GM21619 (cell line): Measurements from ENCODE around the gene JPT1.
"Not testable (repeated sequence)": the region's sequence is repeated elsewhere in the genome, so short reads cannot be mapped to it uniquely, and the experiment has no call there.

Experiments used
- ATAC-seq: cut with Tn5 transposase; IDR thresholded peaks from one replicate; pipeline ENCODE4 v1.9.1; 2021; ENCODE audit not compliant: unreplicated experiment

Gene JPT1

DNA sequence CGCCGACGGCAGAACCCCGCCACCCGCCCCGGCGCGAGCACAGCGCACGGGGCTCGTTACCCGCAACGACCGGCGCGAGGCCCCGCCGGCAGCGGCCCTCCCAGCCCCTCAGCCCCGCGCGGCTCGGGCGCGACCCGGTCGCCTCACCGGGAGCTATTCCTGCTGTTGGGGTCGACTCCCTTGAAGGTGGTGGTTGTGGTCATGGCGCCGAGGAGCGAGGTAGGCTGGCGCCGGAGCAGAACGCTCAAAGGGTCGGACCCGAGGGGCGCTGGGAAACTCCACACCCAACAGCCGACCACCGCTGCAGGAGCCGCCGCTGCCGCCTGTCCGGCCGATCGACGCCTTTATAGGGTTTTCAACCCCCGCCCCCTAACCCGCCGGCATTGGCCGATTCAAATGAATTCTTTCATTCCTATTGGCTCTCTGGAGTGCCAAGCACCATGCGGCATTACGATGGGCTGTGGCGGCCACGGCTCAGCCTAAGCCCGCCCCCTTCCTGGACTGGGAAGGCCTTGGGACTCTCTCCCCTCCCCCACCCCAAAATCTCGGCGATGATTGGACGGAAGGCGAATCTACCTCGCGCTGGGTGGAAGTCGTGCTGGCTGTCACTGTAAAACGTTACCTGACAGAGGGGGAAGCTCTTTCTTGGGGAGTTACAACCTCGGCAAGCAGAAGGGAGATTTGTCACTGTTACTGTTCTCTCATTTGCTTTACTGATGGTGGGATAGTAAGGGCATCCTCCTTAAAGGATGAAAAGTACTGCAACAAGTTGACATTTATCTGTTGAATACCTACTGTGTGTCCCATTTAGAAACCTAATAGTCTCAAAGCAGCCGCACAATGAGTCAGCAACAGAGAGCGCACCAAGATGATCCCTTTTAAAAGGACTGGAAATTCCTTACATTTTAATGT, at the start of gene JPT1:
JPT1 (minus strand) TSS at position 318 of the 912 bp plus-strand sequence; CDS start at position 203, 115 bp downstream.
- peak; percentile 94 for ATAC-seq

DNA sequence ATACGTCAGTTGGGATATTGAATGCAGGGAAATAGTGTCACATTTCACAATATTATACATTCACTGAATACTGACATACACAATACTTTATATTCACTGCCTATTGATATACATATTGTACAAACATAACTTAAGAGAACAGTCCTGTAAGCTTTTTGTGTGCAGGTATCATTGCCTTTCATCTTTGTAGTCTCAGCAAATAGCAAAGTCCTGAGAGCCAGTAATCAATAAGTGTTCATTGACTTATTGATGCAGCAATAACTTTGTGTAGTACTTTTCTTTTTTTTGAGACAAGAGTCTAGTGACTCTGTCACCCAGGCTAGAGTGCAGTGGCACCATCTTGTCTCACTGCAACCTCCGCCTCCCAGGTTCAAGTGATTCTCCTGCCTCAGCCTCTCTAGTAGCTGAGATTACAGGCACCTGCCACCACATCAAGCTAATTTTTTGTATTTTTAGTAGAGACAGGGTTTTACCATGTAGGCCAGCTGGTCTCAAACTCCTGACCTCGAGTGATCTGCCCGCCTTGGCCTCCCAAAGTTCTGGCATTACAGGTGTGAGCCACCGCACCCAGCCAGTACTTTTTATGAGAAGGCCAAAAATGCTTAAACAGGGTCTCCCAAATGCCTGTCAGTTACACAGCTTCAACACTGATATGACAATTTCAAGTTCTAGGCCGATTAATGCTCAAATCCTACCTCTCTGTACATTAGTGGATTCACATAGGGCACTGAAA, 45.7 kb upstream of the JPT1 start:
- ATAC-seq: no peak

GRCh38 chr17:75194879-75195278, 40.6 kb upstream of the JPT1 start:
- no peak for ATAC-seq

- ATAC-seq: no peak
Measured at GRCh38 chr17:75191584-75191983, 37.3 kb upstream of the JPT1 start.

DNA sequence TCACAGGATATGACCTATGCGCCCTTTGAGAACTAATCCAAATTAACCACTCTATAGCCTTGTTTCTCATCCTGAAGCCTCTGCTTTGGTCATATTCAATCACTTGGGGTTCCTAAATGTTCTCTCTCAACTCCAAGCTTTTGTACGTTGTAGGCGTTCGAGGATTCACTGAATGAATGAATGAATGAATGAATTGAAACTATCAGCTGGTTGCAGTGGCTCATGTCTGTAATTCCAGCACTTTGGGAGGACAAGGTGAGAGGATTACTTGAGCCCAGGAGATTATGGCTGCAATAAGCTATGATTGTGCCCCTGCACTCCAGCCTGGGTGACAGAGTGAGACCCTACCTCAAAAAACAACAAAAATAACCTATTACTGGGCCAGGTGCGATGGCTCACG, 34.3 kb upstream of the JPT1 start:
- ATAC-seq: no peak

GRCh38 chr17:75183999-75184884, 29.9 kb upstream of the JPT1 start:
- no peak for ATAC-seq

DNA sequence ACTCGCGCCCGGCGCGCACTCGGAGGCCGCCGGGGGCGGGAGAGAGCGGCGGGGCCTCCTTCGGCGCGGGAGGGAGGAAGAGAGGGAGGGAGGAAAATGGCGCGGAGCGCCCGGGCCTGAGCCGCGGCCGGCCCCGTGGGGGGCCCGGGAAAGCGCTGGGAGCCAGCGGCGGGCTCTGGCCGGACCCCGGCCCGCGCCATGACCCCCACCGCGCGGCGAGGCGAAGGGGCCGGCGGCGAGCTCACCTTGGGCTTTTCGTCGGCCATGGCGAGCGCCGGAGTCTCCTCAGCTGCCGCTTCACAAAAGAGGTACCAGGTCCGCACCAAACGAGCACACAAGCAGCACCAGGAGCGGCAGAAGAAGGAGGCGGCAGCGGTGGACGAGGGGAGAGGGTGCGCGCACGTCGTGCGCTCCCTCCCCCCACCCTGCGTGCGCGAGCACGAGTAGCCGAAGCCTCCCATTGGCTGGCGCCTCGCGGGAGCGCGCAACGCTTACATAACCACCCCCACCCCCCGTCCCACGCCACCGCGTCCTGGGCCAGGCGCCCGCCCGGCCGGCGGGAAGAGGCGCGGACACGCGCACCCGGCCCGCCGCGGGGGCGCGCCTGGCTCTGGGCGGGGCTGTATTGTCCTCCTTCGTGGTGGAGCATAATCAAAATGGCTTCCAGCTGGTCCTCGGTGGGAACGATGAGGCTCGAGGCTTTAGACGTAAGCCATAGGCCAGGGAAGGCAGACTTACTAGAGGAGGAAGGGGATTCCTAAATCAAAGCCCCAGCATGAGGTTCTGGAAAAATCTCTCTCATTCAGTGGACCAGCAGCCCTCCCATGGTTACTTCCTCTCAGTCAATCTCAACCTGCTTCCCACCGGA, 28.5 kb upstream of the JPT1 start, which contains the start of gene SUMO2:
SUMO2 (minus strand) TSS at position 391 of the 868 bp plus-strand sequence; CDS start at position 266, 125 bp downstream.
- ATAC-seq: peak; percentile 75

DNA sequence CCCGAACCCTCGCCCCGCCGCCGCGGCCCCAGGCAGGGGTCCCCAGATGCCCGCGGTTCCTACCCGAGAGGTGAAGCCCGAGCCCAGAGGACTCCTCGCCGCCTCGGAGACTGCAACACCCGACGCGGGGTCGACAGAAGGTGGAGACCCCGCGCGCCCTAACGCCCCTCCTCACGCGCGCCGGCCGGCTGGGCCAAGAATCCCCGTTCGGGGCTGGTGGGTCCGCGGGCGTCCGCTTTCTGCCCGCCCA, 27.9 kb upstream of the JPT1 start:
- ATAC-seq: no peak

- ATAC-seq: peak; percentile 17
Measured at GRCh38 chr17:75181608-75182318, 27.5 kb upstream of the JPT1 start.

- no peak for ATAC-seq
Measured at GRCh38 chr17:75181110-75181509, 26.8 kb upstream of the JPT1 start.

GRCh38 chr17:75178453-75178852, 24.1 kb upstream of the JPT1 start:
- ATAC-seq: no peak

GRCh38 chr17:75176625-75177024, 22.3 kb upstream of the JPT1 start:
- no peak for ATAC-seq

- no peak for ATAC-seq
Measured at GRCh38 chr17:75174996-75175395, 20.7 kb upstream of the JPT1 start.

GRCh38 chr17:75173526-75173925, 19.2 kb upstream of the JPT1 start:
- no peak for ATAC-seq

DNA sequence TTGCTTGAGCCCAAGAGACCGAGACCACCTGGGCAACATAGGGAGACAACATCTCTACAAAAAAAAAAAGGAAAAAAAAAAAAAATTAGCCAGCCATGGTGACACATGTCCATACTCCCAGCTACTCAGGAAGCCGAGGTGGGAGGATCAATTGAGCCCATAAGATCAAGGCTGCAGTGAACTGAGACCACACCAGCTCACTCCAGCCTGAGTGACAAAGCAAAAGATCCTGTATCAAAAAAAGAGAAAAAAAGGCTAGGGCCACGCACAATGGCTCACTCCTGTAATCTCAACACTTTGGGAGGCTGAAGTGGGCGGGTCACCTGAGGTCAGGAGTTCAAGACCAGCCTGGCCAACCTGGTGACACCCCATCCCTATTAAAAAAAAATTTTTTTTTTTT, 14.7 kb upstream of the JPT1 start:
- no peak for ATAC-seq

DNA sequence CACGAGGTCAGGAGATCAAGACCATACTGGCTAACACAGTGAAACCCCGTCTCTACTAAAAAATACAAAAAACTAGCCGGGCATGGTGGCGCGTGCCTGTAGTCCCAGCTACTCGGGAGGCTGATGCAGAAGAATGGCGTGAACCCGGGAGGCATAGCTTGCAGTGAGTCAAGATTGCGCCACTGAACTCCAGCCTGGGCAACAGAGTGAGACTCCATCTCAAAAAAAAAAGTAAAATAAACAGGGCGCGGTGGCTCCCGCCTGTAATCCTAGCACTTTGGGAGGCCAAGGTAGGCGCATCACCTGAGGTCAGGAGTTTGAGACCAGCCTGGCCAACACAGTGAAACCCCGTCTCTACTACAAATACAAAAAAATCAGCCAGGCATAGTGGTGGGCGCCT, 10.3 kb upstream of the JPT1 start:
- ATAC-seq: not testable (repeated sequence)

DNA sequence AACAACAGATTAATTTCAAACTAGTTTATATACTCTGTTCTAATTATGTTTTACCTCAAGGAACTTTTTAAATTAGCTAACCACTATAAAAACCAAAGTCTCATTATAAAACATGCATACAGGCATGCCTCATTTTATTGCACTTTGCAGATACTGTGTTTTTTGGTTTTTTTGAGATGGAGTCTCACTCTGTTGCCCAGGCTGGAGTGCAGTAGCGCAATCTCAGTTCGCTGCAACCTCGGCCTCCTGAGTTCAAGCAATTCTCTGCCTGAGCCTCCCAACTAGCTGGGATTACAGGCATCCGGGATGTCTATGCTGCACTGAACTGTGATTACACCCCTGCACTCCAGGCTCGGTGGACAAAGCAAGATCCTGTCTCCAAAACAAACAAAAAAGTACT, 8.8 kb upstream of the JPT1 start:
- no peak for ATAC-seq

DNA sequence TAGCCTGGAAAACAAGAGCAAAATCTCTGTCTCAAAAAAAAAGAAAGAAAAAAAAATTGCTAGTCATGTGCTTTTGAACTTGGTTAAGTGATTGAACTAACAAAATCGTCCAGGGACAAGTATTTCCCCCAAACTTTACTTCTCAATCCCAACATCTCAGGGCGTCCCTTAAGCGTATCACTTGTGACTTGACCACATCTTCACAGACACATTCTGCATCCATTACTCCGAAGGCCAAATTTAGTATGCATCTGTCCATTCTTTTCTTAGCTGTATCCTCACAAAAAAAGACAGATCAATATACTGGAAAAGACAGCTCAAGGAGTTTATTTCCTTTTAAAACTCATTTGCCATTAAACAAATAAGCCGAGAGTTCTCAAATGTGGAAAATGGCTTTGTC, 5.9 kb upstream of the JPT1 start:
- no peak for ATAC-seq

DNA sequence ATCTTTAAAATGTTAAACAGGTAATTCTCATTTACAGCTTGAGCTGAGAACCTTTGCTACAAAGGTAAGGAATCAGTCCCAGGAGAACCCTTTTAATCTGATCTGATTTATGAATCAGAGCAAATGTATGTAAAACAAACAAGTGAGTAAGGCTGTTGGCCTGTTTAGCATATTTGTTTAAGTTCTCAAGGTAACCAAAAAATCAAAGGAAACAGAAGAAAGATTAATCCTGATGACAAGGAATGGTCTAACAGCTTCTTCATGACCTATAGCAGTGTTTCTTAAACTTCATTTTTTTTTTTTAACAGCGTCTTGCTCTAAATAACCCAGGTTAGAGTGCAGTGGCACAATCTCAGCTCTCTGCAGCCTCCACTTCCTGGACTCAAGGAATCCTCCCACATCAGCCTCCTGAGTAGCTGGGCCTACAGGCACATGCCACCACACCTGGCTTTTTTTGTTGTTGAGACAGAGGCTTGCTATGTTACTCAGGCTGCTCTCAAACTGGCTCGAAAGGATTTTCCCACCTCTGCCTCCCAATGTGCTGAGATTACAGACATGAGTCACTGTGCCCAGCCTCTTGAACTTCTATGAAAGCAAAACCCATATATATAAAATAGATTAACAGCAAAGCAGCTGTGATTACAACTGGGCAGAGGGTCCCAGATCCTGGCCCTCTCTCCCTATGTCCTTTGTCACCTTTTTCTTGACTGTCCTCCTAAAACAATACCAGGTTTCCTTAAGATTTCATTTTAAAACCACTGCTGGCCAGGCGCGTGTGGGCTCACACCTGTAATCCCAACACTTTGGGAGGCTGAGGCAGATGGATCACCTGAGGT, 5.1 kb upstream of the JPT1 start:
- ATAC-seq: no peak
